SH-SY5Y (cell line): Measurements from ENCODE around the gene SCYGR7.

ENCODE experiments used
- GATA2 ChIP-seq: IDR thresholded peaks from 2 replicates; pipeline ENCODE4 v1.6.1; 2011; ENCODE audit warnings: mild to moderate bottlenecking, low read depth, low read length
- GATA3 ChIP-seq: IDR thresholded peaks from 2 replicates; pipeline ENCODE4 v1.6.1; 2011; ENCODE audit warnings: low read depth, mild to moderate bottlenecking, low read length, moderate library complexity

The SCYGR7 gene, protein sequence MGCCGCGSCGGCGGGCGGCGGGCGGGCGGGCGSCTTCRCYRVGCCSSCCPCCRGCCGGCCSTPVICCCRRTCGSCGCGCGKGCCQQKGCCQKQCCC

DNA sequence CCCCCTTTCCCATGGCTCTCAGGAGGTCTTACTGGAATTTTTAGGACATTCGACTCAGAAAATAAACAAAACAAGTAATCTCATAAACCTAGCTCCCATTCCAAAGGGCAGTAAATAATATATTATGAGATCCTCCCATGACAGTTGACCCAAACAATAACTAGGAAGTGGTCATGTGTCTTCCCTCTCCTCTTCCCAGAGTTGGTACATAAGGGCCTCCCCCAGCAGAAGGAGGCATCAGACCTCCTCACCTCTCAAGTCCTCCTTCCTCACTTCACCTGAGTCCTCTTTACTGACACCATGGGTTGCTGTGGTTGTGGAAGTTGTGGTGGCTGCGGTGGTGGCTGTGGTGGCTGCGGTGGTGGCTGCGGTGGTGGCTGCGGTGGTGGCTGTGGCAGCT lies at the start of gene SCYGR7:
TSS of gene SCYGR7 (plus strand) at position 301 of the 400 bp plus-strand sequence. CDS start at position 301, 0 bp downstream.
- TF ChIP-seq GATA2 (no peak), GATA3 (no peak)

DNA sequence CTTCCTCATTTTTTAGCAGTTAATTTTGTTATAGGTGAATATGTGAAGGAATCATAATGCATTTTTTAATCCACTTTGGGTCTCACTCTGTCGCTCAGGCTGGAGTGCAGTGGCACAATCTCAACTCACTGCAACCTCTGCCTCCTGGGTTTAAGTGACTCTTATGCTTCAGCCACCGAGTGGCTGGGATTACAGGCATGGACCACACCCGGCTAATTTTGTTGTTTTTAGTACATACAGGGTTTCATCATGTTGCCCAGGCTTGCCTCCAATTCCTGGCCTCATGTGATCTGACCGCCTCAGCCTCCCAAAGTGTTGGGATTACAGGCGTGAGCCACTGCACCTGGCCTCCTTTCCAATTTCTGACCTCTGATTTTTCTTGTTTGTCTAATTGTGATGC lies 43.9 kb upstream of the SCYGR7 start:
- no peak for TF ChIP-seq GATA3
- TF ChIP-seq GATA2, result no peak

DNA sequence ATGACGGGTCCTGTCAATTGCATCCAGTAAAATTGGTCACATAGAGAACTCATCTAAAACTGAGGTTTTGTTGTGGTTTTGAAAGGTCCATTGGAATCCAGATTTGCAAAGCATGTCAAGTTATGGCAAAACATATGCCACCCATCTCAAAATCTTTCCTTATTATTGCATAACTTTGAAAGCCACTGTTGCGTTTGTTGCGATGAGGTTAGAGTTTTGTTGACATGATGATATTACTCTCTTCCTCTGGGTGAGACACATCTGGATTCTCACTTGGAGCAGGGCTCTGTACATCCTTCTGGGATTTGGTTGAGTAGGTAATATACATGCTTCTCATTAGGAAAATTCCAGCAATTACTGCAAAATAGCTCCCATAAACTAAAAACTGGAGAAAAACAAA lies 40.9 kb upstream of the SCYGR7 start:
- no peak for TF ChIP-seq GATA2
- no peak for TF ChIP-seq GATA3

DNA sequence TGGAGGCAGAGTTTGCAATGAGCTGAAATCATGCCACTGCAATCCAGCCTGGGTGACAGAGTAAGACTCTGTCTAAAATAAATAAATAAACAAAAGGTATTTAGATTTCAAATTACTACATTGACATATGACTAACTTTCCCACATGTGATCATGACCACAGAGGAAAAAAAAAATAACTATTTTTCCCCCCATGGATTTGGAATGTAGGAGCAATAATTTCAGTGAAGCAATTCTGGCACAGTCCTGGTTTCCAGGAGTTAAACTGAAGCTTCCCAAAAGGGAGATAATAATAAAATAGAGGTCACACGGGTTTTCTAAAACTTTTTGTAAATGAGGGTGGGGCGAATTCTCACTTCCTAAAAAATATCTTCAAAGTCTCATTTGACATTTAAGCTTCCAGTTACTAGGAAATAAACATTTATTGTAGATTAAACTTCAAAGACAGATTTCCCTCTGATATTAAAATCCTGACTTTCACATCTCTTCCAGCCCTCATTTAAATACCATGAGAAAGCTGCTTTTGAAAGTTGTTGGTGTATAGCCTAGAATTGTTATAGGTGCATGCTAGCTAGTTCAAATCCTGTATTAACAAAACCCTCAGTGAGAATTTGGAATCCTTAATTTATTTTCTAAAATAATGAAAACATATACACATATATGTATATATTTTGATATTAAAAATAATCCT lies 31.0 kb upstream of the SCYGR7 start:
- TF ChIP-seq GATA2, result no peak
- TF ChIP-seq GATA3, result no peak

DNA sequence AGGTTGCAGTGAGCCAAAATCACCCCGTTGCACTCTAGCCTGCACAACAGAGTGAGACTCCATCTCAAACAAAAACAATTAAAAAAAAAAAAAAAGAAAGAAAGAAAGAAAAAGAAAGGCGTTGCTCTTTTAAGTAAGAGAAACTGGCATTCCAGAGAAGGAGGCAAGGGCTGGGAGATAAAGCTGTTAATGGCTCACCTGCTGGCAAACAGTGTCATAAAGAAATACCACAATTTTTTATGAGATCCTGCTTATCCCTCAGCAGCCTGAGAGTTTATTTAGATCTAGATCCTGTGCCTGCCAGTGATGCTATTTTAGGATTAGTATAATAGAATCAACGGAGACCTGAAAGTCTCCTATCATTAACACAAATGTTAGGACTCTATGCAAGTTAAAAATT lies 26.6 kb upstream of the SCYGR7 start:
- TF ChIP-seq GATA2, result no peak
- TF ChIP-seq GATA3, result no peak

DNA sequence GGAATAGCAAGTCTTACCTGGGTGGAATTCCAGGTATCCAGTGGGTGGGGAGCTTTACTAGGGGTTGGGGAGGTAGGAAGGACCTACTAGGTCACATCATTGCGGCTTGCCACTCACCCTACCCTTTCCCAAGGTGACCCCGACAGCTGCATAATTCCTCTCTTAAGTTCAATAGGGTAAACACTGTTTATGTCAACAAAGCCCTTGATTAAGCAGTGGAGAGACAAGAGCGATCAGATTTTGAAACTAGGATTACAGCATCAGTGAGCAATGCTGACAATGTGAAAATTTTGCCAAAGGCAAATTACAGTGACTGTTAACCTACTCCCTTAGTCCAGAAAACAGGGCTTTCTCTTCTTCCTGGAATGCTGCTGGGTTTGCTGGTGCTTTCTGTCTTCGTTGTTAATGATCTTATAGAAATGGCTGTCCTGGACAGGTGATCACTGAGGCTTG lies 24.8 kb upstream of the SCYGR7 start:
- TF ChIP-seq GATA3 (no peak), GATA2 (no peak)

DNA sequence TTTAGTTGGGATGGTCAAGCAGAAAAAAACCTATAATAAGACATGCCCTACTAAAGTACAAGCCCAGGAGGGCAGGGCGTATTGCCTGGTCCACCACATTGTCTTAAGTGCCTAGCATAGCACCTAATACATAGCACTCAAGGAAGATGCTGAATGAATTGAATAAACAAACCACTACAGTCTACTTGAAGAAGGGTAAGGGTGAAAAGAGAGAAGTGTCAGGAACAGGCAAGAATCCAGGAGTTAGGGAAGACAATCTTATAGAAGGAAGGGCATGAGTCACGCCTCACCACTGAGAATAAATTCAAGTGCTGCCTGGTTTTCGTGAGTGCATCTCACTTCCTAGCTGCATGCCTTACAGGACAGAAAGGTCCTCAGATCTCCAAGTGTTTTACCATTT lies 24.2 kb upstream of the SCYGR7 start:
- no peak for TF ChIP-seq GATA3
- TF ChIP-seq GATA2, result no peak

DNA sequence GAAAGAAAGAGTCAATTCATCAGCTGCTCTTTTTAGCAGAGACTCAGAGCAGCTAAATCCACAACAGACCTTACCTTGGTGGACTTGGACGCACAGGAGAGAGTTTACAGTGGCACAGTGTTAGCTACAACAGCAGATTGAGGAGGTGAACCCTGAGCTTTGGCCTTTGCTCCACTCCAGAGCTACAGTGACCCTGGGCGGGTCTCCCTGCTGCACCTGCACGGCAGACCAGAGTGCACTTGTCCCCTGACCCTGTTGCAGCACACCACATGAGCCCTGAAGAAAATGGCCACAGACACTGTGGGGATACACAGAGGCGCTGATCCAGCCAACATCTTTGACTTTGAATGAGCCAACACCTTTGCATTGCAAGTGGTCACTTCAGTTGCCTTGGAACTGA lies 21.3 kb upstream of the SCYGR7 start:
- no peak for TF ChIP-seq GATA3
- TF ChIP-seq GATA2, result no peak

DNA sequence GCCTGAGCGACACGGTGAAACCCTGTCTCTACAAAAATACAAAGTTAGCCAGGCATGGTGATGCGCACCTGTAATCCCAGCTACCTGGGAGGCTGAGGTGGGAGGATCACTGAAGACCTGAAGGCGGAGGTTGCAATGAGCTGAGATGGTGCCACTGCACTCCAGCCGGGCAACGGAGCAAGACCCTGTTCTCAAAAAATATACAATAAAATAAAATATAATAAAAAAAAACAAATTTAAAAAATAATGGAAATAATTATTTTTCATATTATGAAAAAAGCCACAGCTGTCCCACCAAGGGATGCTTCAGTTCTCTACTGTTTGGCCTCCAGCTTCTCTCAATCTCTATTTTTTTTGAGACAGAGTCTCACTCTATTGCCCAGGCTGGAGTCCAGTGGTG lies 20.7 kb upstream of the SCYGR7 start:
- TF ChIP-seq GATA2 (no peak), GATA3 (no peak)

DNA sequence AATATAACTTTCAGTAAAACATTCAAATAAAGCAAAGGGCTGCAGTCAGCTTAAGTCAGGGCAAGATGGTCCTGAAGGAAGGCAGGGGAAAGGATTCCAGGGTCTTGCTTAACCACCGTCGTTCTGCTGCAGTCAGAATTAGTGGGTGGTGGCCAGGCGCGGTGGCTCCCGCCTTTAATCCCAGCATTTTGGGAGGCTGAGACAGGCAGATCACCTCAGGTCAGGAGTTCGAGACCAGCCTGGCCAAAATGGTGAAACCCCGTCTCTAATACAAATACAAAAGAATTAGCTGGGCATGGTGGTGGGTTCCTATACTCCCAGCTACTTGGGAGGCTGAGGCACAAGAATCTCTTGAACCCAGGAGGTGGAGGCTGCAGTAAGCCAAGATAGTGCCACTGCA lies 17.1 kb upstream of the SCYGR7 start:
- no peak for TF ChIP-seq GATA2
- TF ChIP-seq GATA3, result no peak

DNA sequence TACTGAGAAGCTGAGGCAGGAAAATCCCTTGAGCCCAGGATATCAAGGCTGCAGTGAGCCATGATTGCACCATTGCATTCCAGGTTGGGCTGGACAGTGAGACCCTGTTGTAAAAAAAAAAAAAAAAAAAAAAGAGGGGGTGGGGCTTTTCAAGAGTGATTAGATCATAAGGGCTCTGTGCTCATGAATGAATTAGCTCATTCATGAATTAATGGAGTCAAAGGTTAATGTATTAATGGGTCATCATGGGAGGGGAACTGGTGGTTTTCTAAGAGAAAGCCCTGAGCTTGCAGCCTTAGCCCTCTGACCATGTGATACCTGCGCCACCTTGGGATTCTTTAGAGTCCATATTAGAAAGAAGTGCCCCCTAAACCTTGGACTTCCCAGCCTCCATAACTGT lies 14.8 kb upstream of the SCYGR7 start:
- TF ChIP-seq GATA3 (no peak), GATA2 (no peak)

DNA sequence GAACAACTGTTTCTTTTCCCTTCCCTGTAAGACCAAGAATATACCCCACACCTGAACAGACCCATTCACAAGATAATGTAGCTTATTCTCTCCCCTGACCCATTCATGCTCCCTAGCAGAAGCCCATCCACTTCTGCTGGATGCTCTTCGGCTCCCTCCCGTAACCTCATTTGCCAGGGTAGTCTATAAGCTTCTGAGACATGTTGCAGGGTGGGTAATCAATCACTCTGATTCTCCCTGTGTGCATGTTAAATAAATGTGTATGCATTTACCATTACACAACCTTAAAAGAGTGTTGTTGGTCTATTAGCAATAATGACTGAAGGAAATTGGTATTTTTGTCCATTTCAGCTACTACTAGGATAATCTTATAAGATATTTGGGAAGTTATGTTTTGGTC lies 11.6 kb upstream of the SCYGR7 start:
- TF ChIP-seq GATA2 (no peak), GATA3 (no peak)

DNA sequence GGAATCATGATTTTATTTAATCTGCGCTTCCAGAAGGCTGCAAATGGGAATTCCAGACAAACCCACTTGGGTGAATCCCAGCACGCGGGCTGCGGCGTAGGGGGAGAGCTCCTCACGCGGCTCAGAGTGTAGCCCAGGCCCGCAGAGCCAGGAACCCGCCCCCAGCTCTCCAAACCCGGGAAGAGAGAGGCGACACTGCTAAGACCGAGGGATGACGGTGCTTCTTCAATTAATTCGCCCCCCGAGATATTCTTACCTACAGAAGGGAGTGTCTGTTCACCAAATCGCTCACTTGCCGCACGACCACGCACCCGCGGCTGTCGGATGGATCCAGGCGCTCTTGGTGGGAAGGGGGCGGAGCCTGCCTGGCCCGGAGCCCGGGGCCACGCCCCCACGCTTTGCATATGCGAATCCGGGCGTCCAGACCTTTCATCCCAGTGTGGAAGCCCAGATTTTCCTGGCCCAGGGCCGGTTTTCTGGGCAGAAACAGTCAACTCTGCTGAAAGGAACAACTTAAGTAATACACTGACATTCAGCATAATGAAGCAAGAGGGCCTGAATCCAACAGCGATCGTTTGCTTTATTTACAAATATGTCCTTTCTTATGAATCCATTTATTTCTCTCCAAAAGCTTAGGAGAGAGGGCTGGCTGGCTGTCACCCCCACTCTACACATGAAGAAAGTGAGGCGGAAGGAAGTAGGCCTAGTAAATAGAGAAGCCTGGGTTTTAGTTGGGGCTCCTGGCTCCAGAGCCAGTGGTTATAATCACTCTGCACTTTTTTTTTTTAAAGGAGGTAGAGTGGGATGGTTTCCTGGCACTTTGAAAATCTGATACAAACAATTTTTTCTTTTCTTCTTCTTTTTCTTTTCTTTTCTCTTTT lies 10.2 kb upstream of the SCYGR7 start, which contains the start of gene SLC19A3:
TSS of gene SLC19A3 (minus strand) at position 342 of the 881 bp plus-strand sequence. CDS start 15,710 bp downstream, outside the sequence.
- TF ChIP-seq GATA2, result no peak

DNA sequence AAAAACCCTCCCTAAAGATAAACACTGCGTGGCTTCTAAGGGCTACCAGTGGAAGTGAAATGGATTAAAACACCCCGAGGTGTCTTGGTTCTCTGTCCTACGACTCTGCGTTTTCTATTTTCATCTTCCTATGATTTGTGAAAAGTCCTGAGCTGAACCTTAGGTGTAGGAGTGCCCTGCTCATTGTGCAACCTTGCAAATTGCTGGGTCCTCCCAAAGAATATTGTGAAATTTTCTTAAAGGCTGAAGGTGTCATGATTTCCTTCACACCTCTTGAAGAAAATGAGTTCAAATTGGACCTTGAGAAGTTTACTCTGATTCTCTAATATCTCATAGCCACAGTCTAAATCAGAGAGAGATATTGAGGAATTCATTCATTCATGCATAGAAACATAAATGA lies 8.5 kb upstream of the SCYGR7 start:
- TF ChIP-seq GATA3 (no peak), GATA2 (no peak)

DNA sequence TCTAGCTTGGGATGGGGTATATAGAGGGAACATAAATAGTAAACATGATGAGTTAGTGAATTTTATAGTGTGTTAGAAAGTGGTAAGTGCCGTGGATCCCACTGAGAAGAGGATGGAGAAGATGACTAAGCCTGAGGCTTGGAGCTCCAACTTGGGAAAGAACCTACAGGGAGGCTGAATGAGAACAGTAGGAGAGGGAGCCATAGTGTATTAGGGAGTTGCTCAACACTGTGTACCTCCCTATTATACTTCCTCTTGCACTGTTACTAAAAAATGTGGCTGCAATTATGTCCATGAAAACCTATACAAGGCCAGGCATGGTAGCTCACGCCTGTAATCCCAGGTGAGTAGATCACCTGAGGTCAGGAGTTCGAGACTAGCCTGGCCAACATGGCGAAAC lies 7.5 kb upstream of the SCYGR7 start:
- no peak for TF ChIP-seq GATA2
- no peak for TF ChIP-seq GATA3
